GM19043 (cell line): ENCODE measurements around the gene C11orf58.

Source experiments
- ATAC-seq: cut with Tn5 transposase; IDR thresholded peaks from one replicate; pipeline ENCODE4 v1.9.1; 2021; ENCODE audit warnings: low read depth; ENCODE audit not compliant: unreplicated experiment

Gene C11orf58

GRCh38 chr11:16767137-16767536, 28.7 kb downstream of the C11orf58 start:
- no peak for ATAC-seq

DNA sequence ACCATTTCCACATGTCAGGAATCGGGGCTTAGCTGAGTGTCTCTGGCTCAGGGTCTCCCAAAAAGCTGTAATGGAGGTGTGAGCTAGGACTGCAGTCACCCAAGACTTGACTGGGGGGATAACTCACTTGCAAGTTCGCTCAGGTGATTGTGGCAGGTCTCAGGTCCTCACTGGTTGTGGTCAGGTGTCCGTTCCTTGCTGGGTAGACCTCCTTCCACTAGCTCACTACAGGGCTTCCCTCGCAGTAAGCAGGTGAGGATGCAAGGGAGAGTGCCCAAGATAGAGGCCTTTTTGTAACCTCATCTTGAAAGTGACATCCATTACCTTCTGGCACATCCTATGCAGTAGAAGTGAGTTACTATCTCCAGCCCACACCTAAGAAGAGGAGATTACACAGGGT, 29.5 kb downstream of the C11orf58 start:
- no peak for ATAC-seq

DNA sequence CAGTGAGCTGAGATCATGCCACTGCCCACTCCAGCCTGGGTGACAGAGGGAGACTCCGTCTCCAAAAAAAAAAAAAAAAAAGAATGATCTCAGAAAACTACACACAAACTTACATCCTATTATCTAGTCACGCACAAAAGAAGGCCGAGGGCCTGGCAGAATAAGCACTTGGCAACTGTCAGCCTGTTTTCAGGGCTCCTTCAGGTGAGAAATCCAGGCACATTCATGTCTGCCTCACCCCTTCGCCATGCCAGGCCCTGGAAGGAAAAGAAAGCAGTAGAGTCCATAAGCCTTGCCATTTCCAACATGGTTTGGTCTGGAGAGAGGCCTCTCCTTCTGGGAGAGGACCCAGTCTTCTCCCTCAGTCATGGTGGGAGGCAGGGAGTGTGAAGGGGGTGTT, 30.9 kb downstream of the C11orf58 start:
- ATAC-seq = no peak

DNA sequence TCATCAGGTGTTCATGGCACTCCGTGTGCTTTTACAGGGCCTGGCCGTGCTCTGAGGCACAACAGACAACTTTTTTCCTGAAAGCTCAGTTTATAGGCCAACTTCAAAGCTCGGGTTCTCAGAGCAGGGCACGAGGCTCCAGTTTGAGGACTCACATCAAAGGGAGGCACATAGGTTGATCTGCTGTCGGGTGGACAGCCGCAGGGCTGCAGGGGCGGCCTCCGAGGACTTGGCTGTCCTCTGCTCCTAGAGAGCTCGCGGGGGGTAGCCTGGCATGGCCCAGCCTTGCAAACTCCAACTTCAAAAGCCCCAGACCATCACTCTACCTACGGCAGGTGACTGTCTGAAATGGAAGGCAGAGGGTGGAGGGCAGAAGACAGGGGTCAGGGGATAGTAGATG, 31.6 kb downstream of the C11orf58 start:
- no peak for ATAC-seq

DNA sequence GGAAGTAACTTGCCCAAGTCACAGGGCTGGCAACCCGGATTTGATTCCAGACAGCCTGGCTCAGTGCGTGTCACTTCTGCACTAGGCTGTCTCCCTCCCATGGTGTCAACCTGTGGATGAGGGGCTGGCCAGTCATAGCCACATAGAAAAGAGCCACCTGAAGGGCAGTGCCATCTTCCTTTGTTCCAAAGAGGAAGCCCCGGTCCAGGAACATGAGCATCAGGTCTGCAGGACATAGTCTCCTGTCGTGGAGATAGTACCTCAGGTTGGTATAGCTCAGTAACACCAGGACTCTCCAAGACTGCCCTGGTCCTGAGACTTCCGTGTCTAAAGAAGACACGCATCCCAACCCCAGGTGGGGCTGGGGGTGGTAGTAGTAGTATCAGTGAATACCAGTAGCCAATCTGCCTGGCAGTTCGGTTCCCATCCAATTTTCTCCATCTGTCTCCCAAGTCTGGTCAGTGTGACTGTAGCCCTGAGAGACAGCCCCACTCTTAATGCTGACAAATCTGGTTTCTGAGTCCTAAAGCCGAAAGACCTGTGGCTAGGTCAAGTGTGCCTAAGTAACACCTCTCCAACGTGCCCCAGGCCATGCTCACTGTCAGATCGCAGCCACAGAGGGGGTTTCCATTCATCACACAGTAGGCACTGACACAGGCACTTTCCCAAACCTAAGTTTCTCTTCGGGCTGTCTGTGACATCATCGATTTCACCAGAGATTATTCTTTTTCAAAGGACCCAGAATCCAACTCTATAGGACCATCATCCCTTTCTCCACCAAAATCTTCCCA, 33.1 kb downstream of the C11orf58 start:
- no peak for ATAC-seq

- ATAC-seq = no peak
Observed at GRCh38 chr11:16772141-16772512, 33.7 kb downstream of the C11orf58 start.

DNA sequence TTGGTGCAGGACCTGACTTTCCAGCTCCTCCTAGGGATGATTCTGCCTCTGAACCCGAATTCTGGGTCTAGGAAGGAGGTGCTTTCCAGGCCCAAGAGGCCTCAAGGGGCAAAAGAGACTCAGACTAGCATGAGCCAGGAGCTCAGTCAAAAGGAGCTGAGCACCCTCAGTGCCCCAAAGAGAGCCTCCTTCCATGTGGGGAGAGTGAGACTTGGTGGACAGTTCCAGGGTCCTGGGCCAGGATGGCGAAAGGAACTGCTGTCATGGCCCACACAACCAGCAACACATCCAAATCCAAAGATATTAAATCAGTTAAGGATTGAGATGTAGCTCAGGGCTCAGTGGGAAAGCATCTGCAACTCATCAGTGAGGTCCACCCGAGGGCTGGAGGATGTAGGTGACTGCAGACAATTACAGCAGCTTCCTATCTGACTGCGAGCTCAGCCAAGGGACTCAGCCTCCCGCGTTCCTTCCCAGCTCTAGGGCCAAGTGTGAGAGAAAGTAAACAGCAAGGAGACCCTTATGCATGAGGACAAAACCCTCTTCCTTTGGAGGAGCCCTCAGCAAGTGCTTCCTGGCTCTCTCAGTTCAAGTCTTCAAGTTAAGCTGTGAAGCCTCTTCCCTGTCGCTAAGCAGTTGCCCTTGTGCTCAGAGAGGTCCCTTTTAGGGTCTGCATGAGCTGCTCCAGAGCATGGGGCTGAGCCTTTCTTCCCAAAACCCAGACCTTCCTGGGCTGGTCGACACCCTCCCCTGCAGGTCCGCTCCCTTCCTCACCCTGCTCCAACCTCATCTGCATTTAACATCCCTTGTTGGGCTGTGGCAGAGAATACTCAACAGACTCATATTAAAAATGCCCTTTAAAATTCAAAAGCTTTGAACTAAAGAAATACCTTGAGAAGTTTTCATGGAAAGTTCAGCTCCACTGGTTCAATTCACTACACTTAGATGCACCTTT, 35.8 kb downstream of the C11orf58 start:
- no peak for ATAC-seq

DNA sequence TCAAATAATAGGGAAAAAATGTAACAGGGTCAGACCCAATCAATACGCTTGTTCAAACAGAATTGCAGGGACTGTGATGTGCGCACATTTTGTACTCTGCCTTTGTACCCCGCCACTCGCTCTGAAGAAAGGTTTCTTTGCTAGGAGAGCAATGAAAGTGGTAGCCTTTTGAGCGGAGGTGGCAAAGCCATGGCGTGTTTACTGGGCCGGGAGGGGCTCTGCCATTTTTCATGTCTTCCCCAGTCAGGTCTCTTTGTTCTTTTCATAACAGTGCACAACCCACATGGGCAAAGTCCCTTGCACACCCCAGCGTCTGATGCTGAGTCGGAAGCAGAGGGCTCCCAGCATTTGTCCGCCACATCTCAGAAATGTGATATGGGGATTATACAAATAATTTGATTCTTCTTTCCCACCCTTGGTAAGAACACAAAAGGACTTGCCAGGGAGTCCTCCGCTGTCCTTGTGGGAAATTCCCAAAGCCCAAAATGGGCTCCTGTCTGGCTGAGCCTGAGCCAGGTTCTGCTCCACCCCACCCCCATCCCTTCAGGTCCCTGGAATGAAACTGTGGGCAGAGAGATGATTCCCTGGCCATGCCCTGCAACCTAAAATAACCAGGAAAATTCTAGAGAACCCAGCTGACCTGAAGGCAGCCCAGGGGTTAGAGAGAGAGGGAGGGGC, 36.6 kb downstream of the C11orf58 start:
- ATAC-seq = no peak

- no peak for ATAC-seq
Observed at GRCh38 chr11:16775614-16776283, 37.3 kb downstream of the C11orf58 start.

DNA sequence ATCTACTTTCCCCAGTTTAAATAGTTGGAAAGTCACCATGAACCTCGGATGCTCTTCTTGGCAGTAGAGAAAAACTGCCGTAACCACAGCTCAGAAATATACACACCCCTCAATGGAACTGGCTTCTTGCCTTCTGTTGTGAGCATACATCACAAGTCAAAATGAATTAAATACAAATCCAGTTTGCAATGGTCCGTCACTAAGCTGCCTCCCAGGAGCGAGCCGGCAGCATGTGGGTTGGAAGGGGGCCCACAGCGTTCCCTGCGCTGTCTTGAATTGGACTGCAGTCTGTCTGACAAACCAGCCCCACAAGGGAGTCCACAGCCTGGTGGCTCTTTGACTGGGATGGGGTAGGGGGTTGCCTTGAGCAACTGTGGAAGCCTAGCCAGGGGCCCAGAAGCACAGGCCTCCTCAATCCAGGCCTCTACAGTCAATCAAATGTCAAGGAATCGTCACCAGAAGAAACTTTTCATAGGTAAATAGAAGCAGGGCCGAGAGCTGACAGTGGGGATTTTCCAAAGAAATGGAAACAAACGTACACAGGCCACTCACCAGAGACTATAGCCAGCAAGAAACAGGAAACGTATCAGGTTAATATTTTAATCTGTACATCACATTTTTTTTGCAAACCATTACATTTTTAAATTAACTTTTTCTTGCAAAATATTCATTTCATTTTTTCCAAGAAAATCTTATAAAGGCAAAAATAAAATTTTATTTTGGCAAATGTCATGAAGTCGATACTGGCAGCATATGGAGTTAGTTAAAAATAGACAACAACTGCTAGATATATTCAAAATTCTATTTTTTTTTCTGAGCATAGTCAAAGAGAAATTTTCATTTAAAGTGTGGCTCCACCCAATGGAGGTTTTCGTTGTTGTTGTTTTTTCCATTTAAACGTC, 38.5 kb downstream of the C11orf58 start:
- ATAC-seq = no peak

DNA sequence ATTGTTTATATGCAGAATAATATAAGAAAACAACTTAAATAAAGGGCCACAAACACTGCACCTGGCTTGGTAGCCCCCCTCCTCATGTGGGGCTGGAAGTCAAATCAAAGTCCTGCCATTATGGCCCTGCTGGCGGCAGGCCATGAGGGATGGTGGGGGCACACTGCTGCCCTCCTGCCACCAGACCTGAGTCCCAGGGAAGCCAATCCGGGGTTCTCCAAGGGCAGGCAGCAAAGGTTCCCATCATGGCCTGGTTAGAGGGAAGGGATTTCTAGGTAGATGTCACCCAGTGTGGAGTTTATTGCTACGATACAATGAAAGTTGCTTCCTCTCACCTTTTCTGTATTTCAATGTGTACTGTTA, 39.1 kb downstream of the C11orf58 start:
- ATAC-seq = no peak

DNA sequence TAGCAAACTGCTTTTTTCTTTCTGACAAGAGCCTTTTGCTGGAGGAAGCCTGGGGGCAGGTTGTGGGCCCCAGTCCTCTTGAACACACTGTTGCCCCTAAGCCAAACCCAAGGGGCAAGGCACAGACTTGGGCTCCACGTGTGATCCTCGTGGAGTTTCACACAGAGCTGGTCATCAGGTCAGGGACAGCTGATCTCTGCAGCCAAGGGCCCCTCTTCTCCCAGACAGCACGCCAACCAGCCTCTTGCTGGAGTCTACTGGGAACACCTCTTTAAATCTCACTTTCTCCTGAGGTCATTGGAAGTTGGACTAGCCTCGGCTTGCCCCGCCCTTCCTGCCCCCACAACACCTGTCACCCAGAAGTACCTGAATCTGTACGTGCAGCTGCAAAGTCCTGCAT, 39.8 kb downstream of the C11orf58 start:
- no peak for ATAC-seq

- ATAC-seq = no peak
Observed at GRCh38 chr11:16778876-16779275, 40.4 kb downstream of the C11orf58 start.

DNA sequence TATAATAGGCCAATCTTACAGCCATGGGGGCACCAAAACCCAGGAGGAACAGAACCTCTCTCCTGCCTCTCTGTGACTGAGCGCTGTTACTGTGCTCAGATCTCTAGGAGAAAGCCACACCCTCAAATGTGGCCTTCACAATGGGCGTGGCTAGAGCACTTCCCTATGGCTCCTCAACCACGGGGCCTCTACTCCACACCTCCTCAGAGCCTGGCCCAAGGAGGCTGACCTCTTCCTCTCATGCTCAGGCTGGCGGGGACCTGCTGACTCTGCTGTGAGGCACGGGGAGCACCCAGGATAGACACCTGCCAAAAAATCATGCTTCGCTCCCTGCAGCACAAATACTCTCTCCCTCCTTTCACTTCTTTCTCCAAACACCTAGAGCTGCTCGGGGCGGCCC, 41.0 kb downstream of the C11orf58 start:
- ATAC-seq = no peak

GRCh38 chr11:16780146-16780545, 41.7 kb downstream of the C11orf58 start:
- no peak for ATAC-seq

GRCh38 chr11:16780698-16781550, 42.5 kb downstream of the C11orf58 start:
- no peak for ATAC-seq

- ATAC-seq = no peak
Observed at GRCh38 chr11:16781936-16782919, 43.8 kb downstream of the C11orf58 start.
